ENCODE results near the gene NME3. TPM values are rescaled to one million over a fixed set of nuclear protein-coding genes. Genes with fewer than 3 reads are reported as not detected.
A peak's percentile ranks its signal among the peaks of the same experiment; 100 is the strongest.

NME3 gene
- total and polyA plus RNA-seq, 10 of the 15 experiments (the other 5 are each of a cell fraction or from before 2014, with no cell fraction given), result 0.61 to 55.5 (median 26.5) TPM

GRCh38 chr16:1751946-1752345, 19.4 kb downstream of the NME3 start (continued):
- no peak for TF ChIP-seq ZBTB4 (CRISPR knock-in tag; IDR thresholded peaks at IDR 0.05)
- TF ChIP-seq LARP7 (IDR thresholded peaks at IDR 0.05), result no peak
- no peak for TF ChIP-seq SUPT20H (IDR thresholded peaks at IDR 0.05; ENCODE audit: borderline replicate concordance, control insufficient read depth, low read depth, low read length)
- TF ChIP-seq MTA2 (IDR thresholded peaks at IDR 0.05; ENCODE audit: low read depth), result no peak
- no peak for TF ChIP-seq FOXK2 (IDR thresholded peaks at IDR 0.05)
- TF ChIP-seq KDM1A (IDR thresholded peaks at IDR 0.05; ENCODE audit: borderline replicate concordance), result no peak
- TF ChIP-seq ATF7 (IDR thresholded peaks at IDR 0.05; ENCODE audit: low read depth), result no peak

GRCh38 chr16:1749152-1750117, 21.9 kb downstream of the NME3 start:
- Histone ChIP-seq H3K27me3 (replicated peaks in 1 of 2; ENCODE audit: control insufficient read depth in 2 of 2, insufficient read depth in 2 of 2, low read length in 1 of 2) (no peaks in the 10 kb centered on the region), H3K27ac (ENCODE audit: control insufficient read depth, insufficient read depth) (no peak overlapping the region), H4K20me1 (ENCODE audit: control insufficient read depth, insufficient read depth) (no peaks in the 10 kb centered on the region), H3K36me3 (ENCODE audit: control insufficient read depth in 2 of 2, insufficient read depth in 2 of 2, low read length in 1 of 2) (peaks cover 10 to 12% of the 10 kb centered on the region in 2 experiments), H3K4me2 (ENCODE audit: control insufficient read depth, insufficient read depth) (no peak overlapping the region), H2AFZ (ENCODE audit: control insufficient read depth, low read depth, low read length) (no peak overlapping the region), H3K79me2 (ENCODE audit: control insufficient read depth, insufficient read depth, low read length) (no peaks in the 10 kb centered on the region), H3K4me3 (no peak overlapping the region), H3K9ac (ENCODE audit: control insufficient read depth, insufficient read depth, low read length) (no peak overlapping the region), H3K9me3 (replicated peaks; ENCODE audit: control insufficient read depth, insufficient read depth, low read length) (no peaks in the 10 kb centered on the region), H3K4me1 (ENCODE audit: control insufficient read depth, insufficient read depth, low read length) (no peaks in the 10 kb centered on the region)
- ChIA-PET SMC1A (ENCODE audit: uncharacterized antibody, unreplicated experiment) (no interaction called here), RAD21 (ENCODE audit: unreplicated experiment) (no interaction called here), CTCF (no interaction called here), POLR2A (interaction anchor here (0.6 kb wide), 1 partner anchor 103 kb away, joined by 4 read pairs; no protein-coding TSS in a partner anchor)
- no TSS peak for BruUV-seq (replicated peaks)
- FAIRE-seq (no peak), DNase-seq (ENCODE audit: low read depth, low spot score) (no peak), ATAC-seq (no peak)
- intact Hi-C loops (cut with micrococcal nuclease; ENCODE audit: unreplicated experiment) (no loop called here), in situ Hi-C loops (cut with MboI) (no loop called here)
- TF ChIP-seq POLR2A (IDR thresholded peaks at IDR 0.05; ENCODE audit: low read depth, low read length), result 0 out of 2 replicates have a peak, but pooled peaks have one; percentile 50
- no peak for TF ChIP-seq SMAD1 (IDR thresholded peaks at IDR 0.05; ENCODE audit: low read depth, partially characterized antibody)
- 91% methylated on average over 29 of the region's 29 CpGs for WGBS (ENCODE audit: insufficient coverage, insufficient replicate concordance, low lambda C conversion rate, missing lambda C conversion rate)

All from GM12878 (cell line).